DOHH2 (cell line): Measurements from ENCODE around the gene TSHZ2.

Experiments used
- EZH2phosphoT487 ChIP-seq: fragments of 200-600 bp; sonication (generic); IDR thresholded peaks from 2 replicates; pipeline ENCODE4 v1.6.1; 2017; ENCODE audit warnings: borderline replicate concordance, mild to moderate bottlenecking, antibody characterized with exemption, low read length, moderate library complexity, mixed read lengths
- TF ChIP-seq, protein P1 (sequence below): fragments of 200-600 bp; sonication (generic); IDR thresholded peaks from one replicate; pipeline ENCODE4 v1.5.1; 2014; ENCODE audit warnings: antibody characterized with exemption, mild to moderate bottlenecking, low read depth, low read length; ENCODE audit not compliant: poor library complexity, severe bottlenecking

DNA sequence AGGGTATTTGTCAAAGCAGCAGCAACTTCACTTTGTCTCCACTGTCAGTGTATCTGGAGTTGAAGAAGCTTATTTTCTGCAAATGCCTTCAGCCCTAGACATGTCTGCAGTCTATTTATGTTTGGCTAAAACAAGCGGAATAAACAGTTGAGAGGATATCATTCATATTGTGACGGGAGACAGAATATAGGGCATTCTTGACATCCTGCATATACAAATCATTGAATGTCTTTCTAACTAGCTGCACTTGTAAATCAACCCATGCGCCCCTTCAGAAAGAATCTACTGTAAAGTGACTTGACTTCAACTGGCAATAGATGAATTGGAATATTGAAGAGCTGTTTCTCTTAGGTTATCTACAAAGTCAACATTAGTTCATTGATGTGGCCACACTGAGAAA, 258.9 kb downstream of the TSHZ2 start:
- TF ChIP-seq, protein P1, sequence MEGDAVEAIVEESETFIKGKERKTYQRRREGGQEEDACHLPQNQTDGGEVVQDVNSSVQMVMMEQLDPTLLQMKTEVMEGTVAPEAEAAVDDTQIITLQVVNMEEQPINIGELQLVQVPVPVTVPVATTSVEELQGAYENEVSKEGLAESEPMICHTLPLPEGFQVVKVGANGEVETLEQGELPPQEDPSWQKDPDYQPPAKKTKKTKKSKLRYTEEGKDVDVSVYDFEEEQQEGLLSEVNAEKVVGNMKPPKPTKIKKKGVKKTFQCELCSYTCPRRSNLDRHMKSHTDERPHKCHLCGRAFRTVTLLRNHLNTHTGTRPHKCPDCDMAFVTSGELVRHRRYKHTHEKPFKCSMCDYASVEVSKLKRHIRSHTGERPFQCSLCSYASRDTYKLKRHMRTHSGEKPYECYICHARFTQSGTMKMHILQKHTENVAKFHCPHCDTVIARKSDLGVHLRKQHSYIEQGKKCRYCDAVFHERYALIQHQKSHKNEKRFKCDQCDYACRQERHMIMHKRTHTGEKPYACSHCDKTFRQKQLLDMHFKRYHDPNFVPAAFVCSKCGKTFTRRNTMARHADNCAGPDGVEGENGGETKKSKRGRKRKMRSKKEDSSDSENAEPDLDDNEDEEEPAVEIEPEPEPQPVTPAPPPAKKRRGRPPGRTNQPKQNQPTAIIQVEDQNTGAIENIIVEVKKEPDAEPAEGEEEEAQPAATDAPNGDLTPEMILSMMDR = no peak
- no peak for TF ChIP-seq EZH2phosphoT487
